HepG2 (cell line): ENCODE results near the gene WDR54. TPM values are rescaled to one million over a fixed set of nuclear protein-coding genes. Genes with fewer than 3 reads are reported as not detected.

Source experiments
- HNRNPLL ChIP-seq: fragments of 200-400 bp; formaldehyde crosslinking; IDR thresholded peaks from 2 replicates; pipeline ENCODE4 v1.6.1; 2017; ENCODE audit warnings: mild to moderate bottlenecking, low read depth, low read length; ENCODE audit not compliant: poor library complexity, severe bottlenecking
- KAT8 ChIP-seq: IDR thresholded peaks from 2 replicates; pipeline ENCODE4 v1.6.1; 2016; ENCODE audit warnings: missing genetic modification reagents, missing compliant biosample characterization
- KLF6 ChIP-seq: IDR thresholded peaks from 2 replicates; pipeline ENCODE4 v1.8.0; 2016; ENCODE audit warnings: missing biosample characterization, missing genetic modification reagents
- MBNL3 ChIP-seq: fragments of 250-450 bp; sonication (Bioruptor Pico); conservative IDR thresholded peaks from 2 replicates; pipeline ENCODE4 v1.8.0; 2022; ENCODE audit warnings: mild to moderate bottlenecking, inconsistent platforms
- NCOA5 ChIP-seq: sonication (generic); formaldehyde crosslinking; IDR thresholded peaks from 2 replicates; pipeline ENCODE4 v1.4.0; 2020; ENCODE audit warnings: missing genetic modification reagents
- ZNF546 ChIP-seq: sonication (generic); formaldehyde crosslinking; conservative IDR thresholded peaks from 2 replicates; pipeline ENCODE4 v1.8.1; 2023; ENCODE audit warnings: mild to moderate bottlenecking, missing genetic modification reagents
- ZNF557 ChIP-seq: sonication (generic); formaldehyde crosslinking; IDR thresholded peaks from 2 replicates; pipeline ENCODE4 v1.4.0; 2020; ENCODE audit warnings: missing genetic modification reagents
- ZNF629 ChIP-seq: sonication (generic); formaldehyde crosslinking; conservative IDR thresholded peaks from 2 replicates; pipeline ENCODE4 v1.5.0; 2020; ENCODE audit warnings: missing genetic modification reagents
- polyA plus RNA-seq, 8 experiments: library from polyadenylated mRNA; depleted of rRNA in 3 of 8; stranded (reverse) in 7 of 8; unstranded in 1 of 8; fragments of >200 nt; fragmentation: Illumina TruSeq in 4 of 8; extraction: Trizol in 4 of 8; gene quantifications; 2 replicates each; pipeline versions ENCODE4 v1.2.1 to v1.2.3, GENCODE V29; 2011 to 2016; ENCODE audit warnings: low read depth in 4 of 8, missing spikeins in 1 of 8, mixed read lengths in 1 of 8; ENCODE audit not compliant: insufficient read depth in 1 of 8
- total RNA-seq, 5 experiments: library from RNA; depleted of rRNA; stranded (reverse); fragments of >200 nt; fragmentation: Illumina TruSeq; extraction: Trizol; gene quantifications; 2 replicates each; pipeline ENCODE4 v1.2.3, GENCODE V29; 2016; ENCODE audit warnings: low read depth in 1 of 5
- TF ChIP-seq, protein P1 (sequence below), 2 experiments: fragments of 450-650 bp in 1 of 2; sonication (generic) in 1 of 2; formaldehyde crosslinking in 1 of 2; IDR thresholded peaks; 2 replicates each; pipeline versions ENCODE4 v1.6.1 to v1.8.0; 2016 to 2022; ENCODE audit warnings: antibody characterized with exemption in 1 of 2, mild to moderate bottlenecking in 1 of 2, missing genetic modification reagents in 1 of 2
- TF ChIP-seq, protein P2 (sequence below): sonication (generic); formaldehyde crosslinking; IDR thresholded peaks from 2 replicates; pipeline ENCODE4 v1.4.0; 2020; ENCODE audit warnings: missing genetic modification reagents
- TF ChIP-seq, protein P3 (sequence below): fragments of 450-650 bp; IDR thresholded peaks from 2 replicates; pipeline ENCODE4 v1.6.1; 2017; ENCODE audit warnings: mild to moderate bottlenecking
- TF ChIP-seq, protein P4 (sequence below): sonication (generic); formaldehyde crosslinking; IDR thresholded peaks from 2 replicates; pipeline ENCODE4 v1.4.0; 2020; ENCODE audit warnings: missing genetic modification reagents

Gene WDR54
- total and polyA plus RNA-seq, 2 of the 13 experiments (the other 11 are each of a cell fraction or from before 2014, with no cell fraction given) = 2.0 to 17.3 TPM

DNA sequence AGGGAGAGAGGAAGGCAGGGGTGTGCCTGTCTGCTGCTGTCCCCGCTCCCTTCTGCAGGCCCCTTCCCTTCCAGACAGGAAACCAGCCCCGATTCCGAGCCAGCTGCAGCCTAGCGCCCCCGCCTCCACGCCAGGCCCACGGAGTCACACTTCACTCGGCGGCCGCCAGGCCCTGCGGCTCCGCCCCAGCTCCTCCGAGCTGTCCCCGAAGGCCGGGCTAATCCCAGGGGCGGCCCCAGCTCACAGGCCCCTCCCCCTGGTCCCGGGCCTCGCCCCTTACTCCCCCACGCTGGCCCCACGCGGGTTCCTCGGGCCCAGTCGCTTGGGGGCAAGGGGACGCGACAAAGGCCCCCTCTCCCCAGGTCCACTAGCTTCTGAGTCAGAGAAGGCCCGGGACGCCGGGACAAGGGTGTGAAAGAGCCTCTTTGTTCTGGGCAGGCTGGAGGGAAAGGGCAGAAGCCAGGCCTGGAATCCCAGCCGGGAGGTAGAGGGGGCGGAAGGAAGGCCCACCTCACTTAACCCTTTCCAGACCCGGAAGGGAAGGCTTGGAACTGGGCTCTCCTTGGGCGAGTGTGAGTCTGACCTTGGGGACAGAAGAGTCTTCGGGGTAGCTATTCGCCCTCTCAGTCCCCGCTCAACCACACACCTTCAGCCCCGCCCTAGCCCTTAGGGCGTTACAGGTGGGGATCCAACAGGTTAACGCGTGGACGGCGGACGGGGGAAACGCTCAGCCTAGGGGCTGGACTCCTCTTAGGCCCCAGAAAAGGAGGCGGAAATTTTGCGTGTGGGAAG, 19.0 kb downstream of the WDR54 start (continued):
- TF ChIP-seq, protein P1, sequence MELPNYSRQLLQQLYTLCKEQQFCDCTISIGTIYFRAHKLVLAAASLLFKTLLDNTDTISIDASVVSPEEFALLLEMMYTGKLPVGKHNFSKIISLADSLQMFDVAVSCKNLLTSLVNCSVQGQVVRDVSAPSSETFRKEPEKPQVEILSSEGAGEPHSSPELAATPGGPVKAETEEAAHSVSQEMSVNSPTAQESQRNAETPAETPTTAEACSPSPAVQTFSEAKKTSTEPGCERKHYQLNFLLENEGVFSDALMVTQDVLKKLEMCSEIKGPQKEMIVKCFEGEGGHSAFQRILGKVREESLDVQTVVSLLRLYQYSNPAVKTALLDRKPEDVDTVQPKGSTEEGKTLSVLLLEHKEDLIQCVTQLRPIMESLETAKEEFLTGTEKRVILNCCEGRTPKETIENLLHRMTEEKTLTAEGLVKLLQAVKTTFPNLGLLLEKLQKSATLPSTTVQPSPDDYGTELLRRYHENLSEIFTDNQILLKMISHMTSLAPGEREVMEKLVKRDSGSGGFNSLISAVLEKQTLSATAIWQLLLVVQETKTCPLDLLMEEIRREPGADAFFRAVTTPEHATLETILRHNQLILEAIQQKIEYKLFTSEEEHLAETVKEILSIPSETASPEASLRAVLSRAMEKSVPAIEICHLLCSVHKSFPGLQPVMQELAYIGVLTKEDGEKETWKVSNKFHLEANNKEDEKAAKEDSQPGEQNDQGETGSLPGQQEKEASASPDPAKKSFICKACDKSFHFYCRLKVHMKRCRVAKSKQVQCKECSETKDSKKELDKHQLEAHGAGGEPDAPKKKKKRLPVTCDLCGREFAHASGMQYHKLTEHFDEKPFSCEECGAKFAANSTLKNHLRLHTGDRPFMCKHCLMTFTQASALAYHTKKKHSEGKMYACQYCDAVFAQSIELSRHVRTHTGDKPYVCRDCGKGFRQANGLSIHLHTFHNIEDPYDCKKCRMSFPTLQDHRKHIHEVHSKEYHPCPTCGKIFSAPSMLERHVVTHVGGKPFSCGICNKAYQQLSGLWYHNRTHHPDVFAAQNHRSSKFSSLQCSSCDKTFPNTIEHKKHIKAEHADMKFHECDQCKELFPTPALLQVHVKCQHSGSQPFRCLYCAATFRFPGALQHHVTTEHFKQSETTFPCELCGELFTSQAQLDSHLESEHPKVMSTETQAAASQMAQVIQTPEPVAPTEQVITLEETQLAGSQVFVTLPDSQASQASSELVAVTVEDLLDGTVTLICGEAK (IDR thresholded peaks at IDR 0.05) = no peak
- TF ChIP-seq, protein P1 (CRISPR knock-in tag; IDR thresholded peaks at IDR 0.05) = peak; percentile 62; the same call in 1 of the 2 replicates
- TF ChIP-seq HNRNPLL (peak; percentile 74), NCOA5 (CRISPR knock-in tag) (peak; percentile 64; the same call in 1 of the 2 replicates), KAT8 (CRISPR knock-in tag) (peak; percentile 89), MBNL3 (CRISPR knock-in tag) (no peak), ZNF629 (no peak), KLF6 (peak; percentile 82; the same call in 1 of the 2 replicates), ZNF546 (CRISPR knock-in tag) (peak; percentile 98), ZNF557 (CRISPR knock-in tag) (peak; percentile 84; the same call in 1 of the 2 replicates)
- TF ChIP-seq, protein P2, sequence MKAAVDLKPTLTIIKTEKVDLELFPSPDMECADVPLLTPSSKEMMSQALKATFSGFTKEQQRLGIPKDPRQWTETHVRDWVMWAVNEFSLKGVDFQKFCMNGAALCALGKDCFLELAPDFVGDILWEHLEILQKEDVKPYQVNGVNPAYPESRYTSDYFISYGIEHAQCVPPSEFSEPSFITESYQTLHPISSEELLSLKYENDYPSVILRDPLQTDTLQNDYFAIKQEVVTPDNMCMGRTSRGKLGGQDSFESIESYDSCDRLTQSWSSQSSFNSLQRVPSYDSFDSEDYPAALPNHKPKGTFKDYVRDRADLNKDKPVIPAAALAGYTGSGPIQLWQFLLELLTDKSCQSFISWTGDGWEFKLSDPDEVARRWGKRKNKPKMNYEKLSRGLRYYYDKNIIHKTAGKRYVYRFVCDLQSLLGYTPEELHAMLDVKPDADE (CRISPR knock-in tag) = no peak
- TF ChIP-seq, protein P3, sequence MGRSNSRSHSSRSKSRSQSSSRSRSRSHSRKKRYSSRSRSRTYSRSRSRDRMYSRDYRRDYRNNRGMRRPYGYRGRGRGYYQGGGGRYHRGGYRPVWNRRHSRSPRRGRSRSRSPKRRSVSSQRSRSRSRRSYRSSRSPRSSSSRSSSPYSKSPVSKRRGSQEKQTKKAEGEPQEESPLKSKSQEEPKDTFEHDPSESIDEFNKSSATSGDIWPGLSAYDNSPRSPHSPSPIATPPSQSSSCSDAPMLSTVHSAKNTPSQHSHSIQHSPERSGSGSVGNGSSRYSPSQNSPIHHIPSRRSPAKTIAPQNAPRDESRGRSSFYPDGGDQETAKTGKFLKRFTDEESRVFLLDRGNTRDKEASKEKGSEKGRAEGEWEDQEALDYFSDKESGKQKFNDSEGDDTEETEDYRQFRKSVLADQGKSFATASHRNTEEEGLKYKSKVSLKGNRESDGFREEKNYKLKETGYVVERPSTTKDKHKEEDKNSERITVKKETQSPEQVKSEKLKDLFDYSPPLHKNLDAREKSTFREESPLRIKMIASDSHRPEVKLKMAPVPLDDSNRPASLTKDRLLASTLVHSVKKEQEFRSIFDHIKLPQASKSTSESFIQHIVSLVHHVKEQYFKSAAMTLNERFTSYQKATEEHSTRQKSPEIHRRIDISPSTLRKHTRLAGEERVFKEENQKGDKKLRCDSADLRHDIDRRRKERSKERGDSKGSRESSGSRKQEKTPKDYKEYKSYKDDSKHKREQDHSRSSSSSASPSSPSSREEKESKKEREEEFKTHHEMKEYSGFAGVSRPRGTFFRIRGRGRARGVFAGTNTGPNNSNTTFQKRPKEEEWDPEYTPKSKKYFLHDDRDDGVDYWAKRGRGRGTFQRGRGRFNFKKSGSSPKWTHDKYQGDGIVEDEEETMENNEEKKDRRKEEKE = no peak
- TF ChIP-seq, protein P4, sequence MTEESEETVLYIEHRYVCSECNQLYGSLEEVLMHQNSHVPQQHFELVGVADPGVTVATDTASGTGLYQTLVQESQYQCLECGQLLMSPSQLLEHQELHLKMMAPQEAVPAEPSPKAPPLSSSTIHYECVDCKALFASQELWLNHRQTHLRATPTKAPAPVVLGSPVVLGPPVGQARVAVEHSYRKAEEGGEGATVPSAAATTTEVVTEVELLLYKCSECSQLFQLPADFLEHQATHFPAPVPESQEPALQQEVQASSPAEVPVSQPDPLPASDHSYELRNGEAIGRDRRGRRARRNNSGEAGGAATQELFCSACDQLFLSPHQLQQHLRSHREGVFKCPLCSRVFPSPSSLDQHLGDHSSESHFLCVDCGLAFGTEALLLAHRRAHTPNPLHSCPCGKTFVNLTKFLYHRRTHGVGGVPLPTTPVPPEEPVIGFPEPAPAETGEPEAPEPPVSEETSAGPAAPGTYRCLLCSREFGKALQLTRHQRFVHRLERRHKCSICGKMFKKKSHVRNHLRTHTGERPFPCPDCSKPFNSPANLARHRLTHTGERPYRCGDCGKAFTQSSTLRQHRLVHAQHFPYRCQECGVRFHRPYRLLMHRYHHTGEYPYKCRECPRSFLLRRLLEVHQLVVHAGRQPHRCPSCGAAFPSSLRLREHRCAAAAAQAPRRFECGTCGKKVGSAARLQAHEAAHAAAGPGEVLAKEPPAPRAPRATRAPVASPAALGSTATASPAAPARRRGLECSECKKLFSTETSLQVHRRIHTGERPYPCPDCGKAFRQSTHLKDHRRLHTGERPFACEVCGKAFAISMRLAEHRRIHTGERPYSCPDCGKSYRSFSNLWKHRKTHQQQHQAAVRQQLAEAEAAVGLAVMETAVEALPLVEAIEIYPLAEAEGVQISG (CRISPR knock-in tag) = peak; percentile 55; the same call in 1 of the 2 replicates
